Measurements from ENCODE around the gene CCNI2.

CCNI2 gene

GRCh38 chr5:132746954-132747615 is at the start of gene CCNI2:
Gene CCNI2 (plus strand): TSS chr5:132747426. CDS start chr5:132747496, 70 bp downstream.
- DNase-seq = peak in 10 of 51 donors; percentile 15 to 53 (median 30)

GRCh38 chr5:132704875-132705274 is 42.4 kb upstream of the CCNI2 start:
- DNase-seq = no peak

DNA sequence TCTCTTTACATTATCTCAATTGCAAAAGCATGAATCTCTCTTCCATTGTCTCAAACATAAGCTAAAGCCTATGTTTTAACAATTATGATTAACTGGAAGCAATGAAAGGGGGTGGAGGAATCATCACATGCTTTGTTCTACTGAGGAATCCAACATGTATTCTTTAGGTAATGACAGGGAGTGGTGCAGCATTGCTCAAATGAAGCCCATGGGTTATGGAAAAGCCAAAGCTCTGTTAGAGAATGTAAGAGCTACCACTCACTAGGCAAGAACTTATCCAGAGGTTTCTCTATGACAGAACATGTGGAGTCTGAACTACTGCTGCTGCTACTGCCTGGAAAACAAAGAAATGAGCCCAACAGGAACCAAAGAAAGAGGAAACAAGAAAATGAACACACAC is 38.6 kb upstream of the CCNI2 start:
- no peak for DNase-seq

DNA sequence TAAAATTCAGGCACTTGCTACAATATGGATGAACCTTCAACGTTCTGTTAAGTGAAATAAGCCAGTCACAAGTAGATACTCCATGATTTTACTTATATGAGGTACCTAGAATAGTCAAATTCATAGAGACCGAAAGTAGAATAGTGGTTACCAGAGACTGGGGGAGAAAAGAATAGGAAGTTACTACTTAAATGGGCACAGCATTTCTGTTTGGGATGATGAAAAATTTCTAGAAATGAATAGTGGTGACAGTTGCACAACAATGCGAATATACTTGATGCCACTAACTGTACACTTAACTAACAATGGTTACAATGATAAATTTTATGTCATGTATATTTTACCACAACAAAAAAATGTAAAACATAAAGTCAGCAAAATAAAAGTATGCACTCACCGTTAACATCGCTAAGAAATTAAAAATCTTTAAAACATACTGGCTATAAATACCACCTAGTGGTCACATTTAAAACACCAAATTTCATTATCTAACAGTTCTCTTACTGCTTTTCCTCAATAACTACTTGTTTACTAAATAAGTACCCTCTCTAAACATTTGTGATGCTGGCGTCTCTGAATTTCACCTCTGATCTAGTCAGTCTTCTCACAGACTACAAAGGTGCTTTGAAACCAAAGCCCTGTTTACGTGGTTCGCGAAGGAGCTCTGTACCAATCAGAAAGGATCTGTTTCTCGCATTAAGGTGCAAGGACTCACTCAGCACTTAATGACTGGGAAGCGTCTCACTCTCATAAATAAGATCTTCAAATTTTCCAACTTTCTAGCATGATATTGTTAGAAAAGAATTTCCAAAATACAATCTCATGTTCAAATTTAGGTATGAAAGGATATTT is 32.5 kb upstream of the CCNI2 start:
- no peak for DNase-seq

GRCh38 chr5:132718544-132719312 is 28.5 kb upstream of the CCNI2 start:
- DNase-seq = no peak

GRCh38 chr5:132725745-132726144 is 21.5 kb upstream of the CCNI2 start:
- no peak for DNase-seq

DNA sequence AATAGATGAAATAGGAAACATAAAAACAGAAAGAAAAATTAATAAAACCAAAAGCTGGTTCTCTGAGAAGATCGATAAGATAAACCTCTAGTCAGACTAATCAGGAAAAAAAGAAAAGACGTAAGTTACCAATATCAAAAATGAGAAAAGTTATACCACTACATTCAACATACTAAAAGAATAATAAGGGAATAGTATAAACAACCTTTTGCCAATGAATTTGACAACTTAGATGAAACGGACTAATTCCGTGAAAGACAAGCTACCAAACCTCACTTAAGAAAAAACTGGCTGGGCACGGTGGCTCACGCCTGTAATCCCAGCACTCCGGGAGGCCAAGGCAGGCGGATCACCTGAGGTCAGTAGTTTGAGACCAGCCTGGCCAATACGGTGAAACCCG is 17.3 kb upstream of the CCNI2 start:
- no peak for DNase-seq

DNA sequence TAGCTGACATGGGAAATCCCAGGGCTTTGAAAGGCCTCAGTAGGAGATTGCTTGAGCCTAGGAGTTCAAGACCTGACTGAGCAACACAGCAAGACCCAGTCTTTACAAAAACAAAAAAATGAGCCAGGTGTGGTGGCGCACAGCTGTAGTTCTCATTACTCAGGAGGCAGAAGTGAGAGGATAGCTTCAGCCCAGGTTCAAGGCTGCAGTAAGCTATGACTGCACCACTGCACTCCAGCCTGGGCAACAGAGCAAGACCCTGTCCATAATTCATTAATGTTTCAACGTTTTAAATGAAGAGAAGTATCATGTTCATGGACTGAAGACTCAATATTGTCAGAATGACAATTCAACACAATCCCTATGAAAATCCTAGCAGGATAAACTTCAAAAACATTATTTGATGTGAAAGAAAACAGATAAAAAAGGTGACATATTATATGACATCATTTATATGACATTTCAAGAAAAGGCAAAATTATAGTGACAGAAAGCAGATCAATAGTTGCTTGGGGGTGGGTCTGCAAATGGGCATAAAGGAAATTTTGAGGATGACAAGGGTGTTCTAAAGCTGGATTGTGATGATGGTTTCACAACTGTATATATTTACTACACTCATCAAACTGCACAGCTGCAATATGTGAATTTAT is 13.6 kb upstream of the CCNI2 start:
- DNase-seq = no peak

GRCh38 chr5:132734687-132735086 is 12.5 kb upstream of the CCNI2 start:
- no peak for DNase-seq

- peak; percentile 71 to 98 (median 93) for DNase-seq
Observed at GRCh38 chr5:132736853-132737833, 10.1 kb upstream of the CCNI2 start, which contains the start of gene KIF3A. Gene KIF3A (minus strand): TSS chr5:132737546. CDS start chr5:132737419, 127 bp downstream.

DNA sequence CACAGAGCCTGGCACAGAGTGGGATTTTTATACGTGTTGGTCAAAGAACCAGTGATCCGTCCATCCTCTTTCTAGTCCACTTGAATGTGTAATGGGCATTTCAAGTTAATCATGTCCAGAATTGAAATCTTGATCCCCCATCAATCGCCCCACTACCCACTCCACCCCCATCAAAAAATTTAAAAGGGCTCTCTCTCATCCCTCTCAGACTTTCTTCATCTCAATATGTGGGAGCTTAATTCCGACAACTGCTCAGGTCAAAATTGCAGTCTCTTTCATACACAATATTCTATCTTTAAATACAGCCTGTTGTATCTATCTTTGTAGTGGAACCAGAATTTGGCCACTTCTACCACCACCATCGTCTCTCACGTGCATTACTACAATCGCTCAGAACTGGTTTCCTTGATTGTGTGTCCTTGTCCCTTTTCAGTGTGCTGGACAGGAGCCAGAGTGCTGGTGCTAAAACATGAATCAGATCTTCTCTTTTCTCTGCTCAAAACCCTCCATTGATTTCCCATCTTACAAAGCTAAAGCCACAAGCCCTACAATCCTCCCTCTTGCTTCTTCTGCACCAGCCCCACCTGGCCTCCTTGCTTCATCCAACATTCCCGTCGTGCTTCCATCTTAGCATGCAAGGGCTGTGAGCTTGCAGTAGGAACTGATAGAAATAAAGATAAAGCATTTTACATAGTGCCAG is 9.1 kb upstream of the CCNI2 start:
- peak in 2 of 51 donors; percentile 13 to 20 for DNase-seq

DNA sequence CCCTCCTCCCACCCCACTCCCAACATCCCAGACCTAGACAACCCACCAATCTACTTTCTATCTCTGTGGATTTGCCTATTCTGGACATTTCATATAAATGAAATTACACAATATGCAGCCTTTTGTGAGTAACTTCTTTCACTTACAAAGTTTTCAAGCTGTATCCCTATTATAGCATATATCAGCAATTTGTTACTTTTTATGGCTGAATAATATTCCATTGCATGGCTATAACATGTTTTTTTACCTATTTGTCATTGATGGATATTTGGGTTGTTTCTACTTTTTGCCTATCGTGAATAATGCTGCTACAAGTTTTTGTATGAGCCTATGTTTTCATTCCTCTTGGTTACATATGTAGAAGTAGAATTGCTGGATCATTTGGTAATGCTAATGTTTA is 8.0 kb upstream of the CCNI2 start:
- no peak for DNase-seq

DNA sequence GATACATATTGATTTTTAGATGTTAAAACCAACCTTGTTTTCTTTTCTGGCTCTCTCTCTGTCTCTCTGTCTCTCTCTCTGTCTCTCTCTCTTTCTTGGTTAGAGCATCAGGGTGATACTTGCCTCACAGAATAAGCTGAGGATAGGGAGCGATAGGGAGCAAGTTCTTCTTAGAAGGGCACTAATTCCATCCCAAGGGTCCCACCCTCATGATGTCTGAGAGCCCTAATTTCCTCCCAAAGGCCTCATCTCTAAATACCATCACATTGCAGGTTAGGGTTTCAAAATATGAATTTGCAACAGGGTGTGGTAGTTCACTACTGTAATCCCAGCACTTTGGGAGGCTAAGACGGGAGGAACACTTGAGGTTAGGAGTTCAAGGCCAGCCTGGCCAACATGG is 5.1 kb upstream of the CCNI2 start:
- no peak for DNase-seq

DNA sequence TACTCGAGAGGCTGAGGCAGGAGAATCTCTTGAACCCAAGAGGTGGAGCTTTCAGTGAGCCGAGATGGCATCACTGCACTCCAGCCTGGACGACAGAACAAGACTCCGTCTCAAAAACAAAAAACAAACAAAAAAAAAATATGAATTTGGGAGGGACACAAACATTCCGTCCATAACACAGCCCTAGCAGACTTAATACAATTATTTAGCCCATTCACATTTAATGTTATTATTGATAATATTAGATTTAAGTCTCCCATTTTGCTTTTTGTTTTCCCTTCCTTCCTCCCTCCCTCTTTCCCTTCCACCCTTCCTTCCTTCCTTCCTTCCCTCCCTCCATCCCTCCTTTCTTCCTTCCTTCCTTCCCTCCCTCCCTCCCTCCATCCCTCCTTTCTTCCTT is 4.6 kb upstream of the CCNI2 start:
- no peak for DNase-seq

GRCh38 chr5:132744659-132745058 is 2.6 kb upstream of the CCNI2 start:
- no peak for DNase-seq

- DNase-seq = no peak
Observed at GRCh38 chr5:132746592-132746953, 653 bp upstream of the CCNI2 start.

DNA sequence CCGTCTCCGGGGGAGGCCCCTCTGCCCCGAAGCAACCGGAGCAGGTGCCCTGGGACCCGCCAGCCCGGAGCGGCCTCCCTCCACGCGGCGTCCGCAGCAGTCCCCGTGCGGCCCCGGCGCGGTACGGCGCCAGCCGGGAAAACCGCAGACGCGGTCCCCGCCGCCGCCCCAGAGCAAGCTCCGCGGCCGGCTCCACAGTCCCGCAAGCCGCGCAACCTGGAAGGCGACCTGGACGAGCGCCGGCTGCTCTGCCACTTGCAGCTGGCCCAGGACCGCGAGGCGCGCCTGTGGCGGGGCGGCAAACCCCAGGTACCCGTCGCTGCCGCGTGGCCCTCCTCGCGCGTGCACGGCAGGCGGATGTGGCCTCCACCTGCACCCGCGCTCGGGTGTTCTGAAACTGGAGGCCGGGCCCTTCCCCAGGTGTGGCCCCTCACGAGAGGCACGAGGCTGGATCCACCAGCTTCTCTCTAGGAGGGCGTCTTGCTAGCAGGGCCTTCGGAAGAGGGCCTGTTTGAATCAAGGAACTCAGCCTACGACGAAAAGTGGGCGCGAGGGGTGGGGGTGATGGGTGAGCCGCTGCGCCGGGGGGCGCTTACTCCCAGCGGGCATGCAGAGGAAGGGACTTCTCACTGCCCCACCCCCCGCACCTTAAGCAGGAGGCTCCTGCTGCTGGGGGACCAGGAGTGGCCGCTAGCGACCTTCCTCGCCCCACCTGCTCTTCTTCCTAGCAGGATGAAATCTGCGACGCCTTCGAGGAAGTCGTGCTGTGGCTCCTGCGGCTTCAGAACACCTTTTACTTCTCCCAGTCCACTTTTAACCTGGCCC is 602 bp downstream of the CCNI2 start:
- DNase-seq = no peak

- DNase-seq = no peak
Observed at GRCh38 chr5:132748522-132749000, 1.3 kb downstream of the CCNI2 start.

- DNase-seq = no peak
Observed at GRCh38 chr5:132749506-132749905, 2.3 kb downstream of the CCNI2 start.

All from hypothalamus (tissue), 51 donors.